GM18520 (cell line): ENCODE measurements around the gene POGLUT3.

Source experiments
- ATAC-seq: cut with Tn5 transposase; IDR thresholded peaks from one replicate; pipeline ENCODE4 v1.9.1; 2021; ENCODE audit not compliant: unreplicated experiment

The POGLUT3 gene

DNA sequence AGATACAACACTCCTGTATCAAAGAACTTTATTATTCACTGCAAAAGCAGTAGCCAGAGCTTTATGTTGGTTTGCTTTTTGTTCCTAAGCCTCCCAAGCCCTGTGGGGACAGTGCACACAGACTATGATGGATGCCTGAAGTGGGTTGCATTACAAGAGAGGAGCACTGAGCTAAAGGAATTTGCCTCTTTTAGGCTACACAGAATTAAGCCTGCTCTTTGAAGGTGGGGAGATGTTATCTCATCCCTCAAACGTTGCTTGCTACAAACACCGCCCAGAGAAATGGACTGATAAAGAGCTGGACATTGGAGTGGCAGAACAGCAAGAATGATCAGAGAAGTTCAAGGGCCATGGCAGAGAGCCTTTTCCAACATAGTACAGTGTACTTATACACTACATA lies 2.5 kb upstream of the POGLUT3 start:
- no peak for ATAC-seq

DNA sequence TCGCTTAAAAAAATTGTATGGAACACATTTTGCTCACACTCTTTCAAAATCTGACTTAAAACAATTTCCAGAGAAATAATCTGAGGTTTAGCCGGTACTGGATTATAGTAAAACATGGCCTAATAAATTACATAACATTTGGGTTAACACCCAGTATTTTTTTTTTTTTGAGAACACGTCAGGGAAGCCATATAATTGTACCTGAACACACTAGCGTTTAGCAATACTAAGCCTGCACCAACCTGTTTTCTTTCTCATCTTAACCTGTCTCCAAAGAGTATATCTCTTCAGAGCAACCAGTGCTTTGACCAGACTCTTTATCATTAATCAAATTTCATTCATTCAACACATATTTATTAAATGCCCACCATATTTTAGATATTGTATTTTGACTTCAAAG lies 2.0 kb upstream of the POGLUT3 start:
- no peak for ATAC-seq

- ATAC-seq: no peak
Observed at GRCh38 chr11:108498816-108499408, 728 bp upstream of the POGLUT3 start.

DNA sequence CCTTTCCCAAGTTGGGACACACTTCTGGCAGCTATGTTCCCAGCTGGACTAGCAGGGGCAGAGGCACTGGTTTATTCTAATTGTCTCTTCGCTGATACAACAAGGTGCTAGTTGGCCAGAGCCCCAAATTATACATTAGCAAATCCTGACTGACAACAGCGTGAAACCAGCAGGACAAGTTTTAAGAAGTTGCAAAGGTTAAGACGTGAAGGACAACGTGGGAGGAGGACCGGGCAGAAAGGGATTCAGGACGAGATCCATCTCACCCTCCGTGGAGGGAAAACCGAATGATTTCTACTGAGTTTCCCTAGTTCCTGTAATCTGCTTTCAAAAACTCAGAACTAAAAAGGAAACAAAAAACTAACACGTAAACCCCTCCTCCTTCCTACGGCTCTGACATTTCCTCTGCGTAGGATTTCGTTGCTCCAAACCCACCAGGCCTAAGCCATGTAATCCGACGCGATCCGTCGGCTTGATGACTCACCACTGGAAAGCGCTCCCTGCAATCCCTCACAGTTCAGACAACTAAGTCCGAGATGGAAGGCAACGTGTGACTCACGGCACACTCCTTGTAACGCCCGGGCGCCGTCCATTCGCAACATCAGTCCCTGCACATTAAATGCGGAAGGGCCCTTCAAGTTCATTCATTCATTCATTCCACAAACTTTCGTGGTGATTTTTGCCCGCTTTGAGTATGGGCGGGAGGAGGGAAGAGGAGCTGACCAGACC lies 703 bp downstream of the POGLUT3 start:
- ATAC-seq: peak; percentile 37

GRCh38 chr11:108496643-108497256 lies 1.4 kb downstream of the POGLUT3 start:
- no peak for ATAC-seq

GRCh38 chr11:108495326-108495725 lies 2.9 kb downstream of the POGLUT3 start:
- no peak for ATAC-seq

DNA sequence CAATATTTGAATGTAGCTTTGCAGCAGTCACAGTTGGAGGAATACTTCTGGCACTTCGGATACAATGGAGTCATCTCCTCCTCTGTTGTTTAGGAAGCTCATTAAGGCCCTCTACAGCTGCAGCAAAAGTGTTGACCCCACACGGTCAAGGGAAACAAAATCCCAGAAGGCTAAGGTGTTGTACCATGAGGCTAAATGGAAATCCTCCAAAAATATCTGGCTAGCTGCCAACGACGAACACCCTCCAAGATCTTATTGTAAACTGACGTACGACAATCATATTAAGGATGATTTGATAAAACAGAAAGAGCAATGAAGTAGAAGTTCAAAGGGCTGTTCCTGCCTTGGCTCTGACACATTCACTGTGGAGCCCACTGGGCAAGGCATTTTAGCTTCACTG lies 4.0 kb downstream of the POGLUT3 start:
- no peak for ATAC-seq

DNA sequence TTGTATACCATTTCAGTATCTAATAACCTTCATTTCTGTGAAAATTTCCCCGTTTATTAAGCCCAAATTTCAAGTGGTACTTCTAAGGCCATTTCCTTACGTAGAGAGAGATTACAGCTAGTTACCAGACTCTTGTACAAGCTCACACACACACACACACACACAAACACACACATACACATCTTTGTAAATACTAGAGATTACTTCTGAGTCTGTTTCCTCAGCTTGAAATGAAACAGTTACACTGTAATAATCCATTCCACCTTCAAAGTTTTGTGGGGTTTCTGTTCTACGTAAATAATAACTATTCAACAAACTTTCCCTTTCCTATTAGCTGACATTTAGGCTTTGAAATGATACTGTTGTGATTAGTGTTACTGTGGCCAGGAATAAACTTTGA lies 6.2 kb downstream of the POGLUT3 start:
- no peak for ATAC-seq

- no peak for ATAC-seq
Observed at GRCh38 chr11:108486828-108487227, 11.4 kb downstream of the POGLUT3 start.

DNA sequence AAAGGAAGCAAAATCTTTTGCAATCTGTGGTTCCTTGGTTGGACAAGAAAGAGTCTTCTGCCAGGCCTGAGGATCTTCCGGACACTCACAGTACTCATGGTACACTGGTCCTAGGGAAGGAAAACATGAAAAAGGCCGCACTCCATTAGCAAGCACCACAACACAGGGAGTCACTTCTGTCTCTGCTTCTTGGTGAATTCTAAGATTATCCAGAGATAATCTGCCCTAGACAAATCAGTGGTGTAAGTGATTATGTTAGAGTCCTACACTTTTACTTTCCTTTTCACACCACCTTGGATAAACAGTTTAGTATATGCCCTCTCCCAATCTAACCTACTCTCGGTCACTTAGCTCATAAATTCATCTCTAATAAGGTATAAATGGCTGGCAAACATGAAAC lies 11.9 kb downstream of the POGLUT3 start:
- ATAC-seq: no peak

DNA sequence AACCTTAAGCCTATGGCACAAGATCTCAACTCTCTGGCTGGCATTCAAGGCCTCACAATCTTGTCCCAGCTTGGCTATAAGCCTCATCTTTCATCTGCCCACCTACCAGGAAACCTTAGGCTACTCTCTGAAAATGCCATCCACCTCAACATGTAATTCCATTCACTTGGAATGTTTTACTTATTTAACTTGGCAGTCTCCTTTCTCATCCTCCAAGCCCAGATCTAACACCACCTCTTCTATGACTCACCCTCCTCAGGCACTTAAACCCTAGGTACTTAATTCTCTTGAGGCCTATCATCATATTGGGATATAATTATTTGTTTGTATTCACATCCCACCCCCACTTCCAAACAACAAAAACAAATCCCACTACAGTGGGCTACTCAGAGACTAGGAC lies 15.0 kb downstream of the POGLUT3 start:
- ATAC-seq: no peak

- no peak for ATAC-seq
Observed at GRCh38 chr11:108474664-108475463, 23.3 kb downstream of the POGLUT3 start.

DNA sequence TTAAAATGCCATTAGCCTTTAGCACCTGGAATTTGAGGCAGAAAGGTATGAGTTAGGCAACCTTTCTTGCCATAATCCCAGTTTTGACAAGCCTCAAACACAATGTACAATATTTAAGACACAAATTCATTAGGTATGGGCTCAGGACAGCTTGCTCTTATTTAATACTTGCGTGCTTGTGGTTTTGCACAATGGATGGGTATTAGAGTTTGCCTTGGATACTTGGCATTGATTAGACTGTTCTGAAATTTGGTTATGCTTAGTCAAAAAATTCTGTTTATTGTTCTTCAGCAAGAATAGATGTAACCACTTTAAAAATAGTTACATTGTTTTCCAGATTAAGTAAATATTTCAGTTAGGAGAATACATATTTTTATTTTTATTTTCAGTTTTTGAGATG lies 25.5 kb downstream of the POGLUT3 start:
- ATAC-seq: no peak

GRCh38 chr11:108468478-108468864 lies 29.7 kb downstream of the POGLUT3 start:
- ATAC-seq: no peak

DNA sequence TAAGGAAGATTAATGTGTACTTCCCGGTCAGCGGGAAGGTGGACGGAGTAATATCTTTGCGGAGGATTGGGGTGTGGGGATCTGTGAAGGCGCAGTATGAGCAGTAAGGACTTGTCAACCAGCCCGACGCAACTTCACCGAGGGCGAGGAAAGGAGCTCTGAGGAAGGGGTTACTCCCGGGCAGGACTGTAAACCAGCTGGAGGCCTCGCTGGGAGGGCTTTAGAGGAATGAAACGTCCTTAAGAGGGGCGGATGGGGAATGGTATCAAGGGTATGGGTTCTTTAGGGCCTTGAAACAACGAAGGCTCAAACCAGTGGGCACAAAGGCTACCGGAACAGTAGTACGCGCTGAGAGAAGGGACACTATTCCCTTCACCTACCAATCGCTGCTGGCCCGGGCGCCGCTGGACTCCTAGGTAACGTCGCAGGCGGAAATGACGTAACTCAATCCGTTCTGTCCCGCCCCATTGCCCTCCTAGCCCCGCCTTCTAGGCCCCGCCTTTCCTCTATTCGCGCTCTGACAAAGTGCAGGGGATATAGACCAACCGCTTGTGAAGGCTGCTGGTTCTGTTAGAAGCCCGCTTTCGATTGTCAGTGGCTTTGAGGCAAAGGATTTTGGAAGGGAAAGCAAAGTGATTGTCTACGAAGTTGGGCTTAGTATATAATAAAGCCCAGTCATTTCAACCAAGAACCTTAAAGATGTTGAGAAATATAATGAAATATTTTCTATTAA lies 30.9 kb downstream of the POGLUT3 start, which contains the start of gene C11orf65:
C11orf65 (minus strand) TSS at position 439 of the 733 bp plus-strand sequence. CDS start 5,970 bp downstream, outside the sequence.
- ATAC-seq: peak; percentile 95

GRCh38 chr11:108466405-108466804 lies 31.8 kb downstream of the POGLUT3 start:
- ATAC-seq: no peak

- ATAC-seq: no peak
Observed at GRCh38 chr11:108453207-108453835, 44.9 kb downstream of the POGLUT3 start.
